ENCODE results near the gene SPRED1.

- TF ChIP-seq CTCF (IDR thresholded peaks at IDR 0.05) (no peak), EZH2 (IDR thresholded peaks at IDR 0.05; ENCODE audit: borderline replicate concordance, insufficient read depth, low read depth, low read length, poor library complexity, severe bottlenecking) (no peak)
Measured at GRCh38 chr15:38259134-38259533, 6.5 kb downstream of the SPRED1 start.
